Left lung (tissue), 10 donors: ENCODE results near the gene KDSR. TPM values are rescaled to one million over a fixed set of nuclear protein-coding genes. Genes with fewer than 3 reads are reported as not detected.

ENCODE experiments used
- ATAC-seq: fragments of 200-7000 bp; cut with Tn5 transposase; one replicate; pipeline ENCODE4 v1.9.1; 2020; ENCODE audit warnings: moderate library complexity
- DNase-seq, 4 donors: peaks; one replicate each; pipeline ENCODE4 v3.0.0-alpha.2; 2013 to 2020
- H3K27ac ChIP-seq, 2 donors: fragments of 200-600 bp; sonication (generic) in 1 of 2; one replicate each; pipeline versions ENCODE4 v1.5.0 to v1.8.0; 2020 to 2021
- H3K27me3 ChIP-seq, 2 donors: fragments of 200-600 bp; sonication (generic) in 1 of 2; one replicate each; pipeline versions ENCODE4 v1.5.0 to v1.8.0; 2020 to 2021
- H3K36me3 ChIP-seq, 2 donors: fragments of 200-600 bp; sonication (generic) in 1 of 2; one replicate each; pipeline versions ENCODE4 v1.5.0 to v1.8.0; 2020 to 2021
- H3K4me1 ChIP-seq, 2 donors: fragments of 200-600 bp; one replicate each; pipeline ENCODE4 v1.8.0; 2021
- H3K4me3 ChIP-seq, 2 donors: fragments of 200-600 bp; sonication (generic) in 1 of 2; one replicate each; pipeline versions ENCODE4 v1.5.0 to v1.8.0; 2020 to 2021; ENCODE audit warnings: mild to moderate bottlenecking in 1 of 2
- H3K9me3 ChIP-seq, 2 donors: fragments of 200-600 bp; sonication (generic) in 1 of 2; one replicate each; pipeline versions ENCODE4 v1.5.0 to v1.8.0; 2020 to 2021
- intact Hi-C, 2 donors: fragments of 100-400 bp; cut with DNase I; formaldehyde crosslinking; loops; one replicate each; pipeline versions ENCODE4 v1.11.2 to v1.14.2; 2022
- polyA plus RNA-seq, 6 donors: library from polyadenylated mRNA; unstranded; fragments of 120-200 nt; gene quantifications; one replicate each; pipeline ENCODE4 v1.2.1, GENCODE V29; 2013; ENCODE audit not compliant: insufficient read length in 6 of 6
- total RNA-seq, 2 donors: library from RNA; stranded (reverse); fragmentation: NEBNext Ultra II Directional; extraction: Animal tissue kit (Norgen Biotek cat#: 25700); gene quantifications; one replicate each; pipeline ENCODE4 v1.2.1, GENCODE V29; 2021
- TF ChIP-seq, protein P1 (sequence below), 2 donors: fragments of 200-600 bp; sonication (generic) in 1 of 2; IDR thresholded peaks; one replicate each; pipeline versions ENCODE4 v1.5.0 to v1.8.0; 2021; ENCODE audit warnings: antibody characterized with exemption in 2 of 2
- donor health status: DM: no; HTN: yes; CAD: no.
- donor health status: DM: no; HTN: no; CAD: no.

KDSR gene
- total and polyA plus RNA-seq, 8 donors: 41.1 to 70.2 (median 42.4) TPM

DNA sequence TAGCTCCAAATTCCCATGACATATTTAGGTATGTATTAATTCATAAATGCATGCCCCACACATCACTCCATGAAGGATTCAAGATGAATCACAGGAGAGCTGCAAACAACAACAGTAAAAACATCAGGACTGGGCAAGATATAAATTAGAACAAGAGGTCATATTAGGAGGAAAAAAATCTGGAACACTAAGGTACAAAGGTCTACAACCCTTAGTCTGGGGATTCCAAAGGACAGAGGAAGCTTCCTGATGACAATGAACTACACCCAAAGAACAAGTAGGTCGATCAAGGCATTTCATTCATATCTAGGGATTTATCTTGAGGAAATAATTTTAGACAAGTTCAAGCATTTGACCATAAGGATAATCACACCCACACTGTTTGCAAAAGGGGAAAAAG is 40.7 kb upstream of the KDSR start:
- Histone ChIP-seq H3K36me3 (peaks cover 0 to 85% of the 10 kb centered on the region in 2 donors), H3K4me3 (no peak overlapping the region), H3K27me3 (no peaks in the 10 kb centered on the region), H3K9me3 (no peaks in the 10 kb centered on the region), H3K4me1 (no peaks in the 10 kb centered on the region), H3K27ac (no peak overlapping the region)
- TF ChIP-seq, protein P1, sequence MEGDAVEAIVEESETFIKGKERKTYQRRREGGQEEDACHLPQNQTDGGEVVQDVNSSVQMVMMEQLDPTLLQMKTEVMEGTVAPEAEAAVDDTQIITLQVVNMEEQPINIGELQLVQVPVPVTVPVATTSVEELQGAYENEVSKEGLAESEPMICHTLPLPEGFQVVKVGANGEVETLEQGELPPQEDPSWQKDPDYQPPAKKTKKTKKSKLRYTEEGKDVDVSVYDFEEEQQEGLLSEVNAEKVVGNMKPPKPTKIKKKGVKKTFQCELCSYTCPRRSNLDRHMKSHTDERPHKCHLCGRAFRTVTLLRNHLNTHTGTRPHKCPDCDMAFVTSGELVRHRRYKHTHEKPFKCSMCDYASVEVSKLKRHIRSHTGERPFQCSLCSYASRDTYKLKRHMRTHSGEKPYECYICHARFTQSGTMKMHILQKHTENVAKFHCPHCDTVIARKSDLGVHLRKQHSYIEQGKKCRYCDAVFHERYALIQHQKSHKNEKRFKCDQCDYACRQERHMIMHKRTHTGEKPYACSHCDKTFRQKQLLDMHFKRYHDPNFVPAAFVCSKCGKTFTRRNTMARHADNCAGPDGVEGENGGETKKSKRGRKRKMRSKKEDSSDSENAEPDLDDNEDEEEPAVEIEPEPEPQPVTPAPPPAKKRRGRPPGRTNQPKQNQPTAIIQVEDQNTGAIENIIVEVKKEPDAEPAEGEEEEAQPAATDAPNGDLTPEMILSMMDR (IDR thresholded peaks at IDR 0.05): no peak
- intact Hi-C loops: no loop called here
- ATAC-seq (no peak), DNase-seq (no peak)

DNA sequence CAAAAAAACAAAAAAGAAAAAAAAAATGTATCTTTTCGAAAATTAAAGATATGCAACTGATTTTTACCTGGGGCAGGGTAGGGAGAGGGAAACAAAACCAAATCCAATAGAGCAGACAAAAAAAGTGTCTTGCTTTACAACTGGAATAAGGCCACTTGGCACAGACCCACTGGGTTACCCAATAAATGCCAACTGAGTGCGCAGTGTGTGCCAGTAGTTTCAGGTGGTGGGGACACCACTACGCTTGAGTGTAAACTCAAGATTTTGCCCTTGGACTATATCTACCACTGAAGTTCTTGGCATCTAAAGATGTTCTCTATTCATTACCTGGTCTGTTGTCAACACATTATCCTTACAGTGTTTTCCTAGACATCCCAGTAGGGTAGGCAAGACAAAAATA is 39.0 kb upstream of the KDSR start:
- intact Hi-C loops: no loop called here
- no peaks in the 10 kb centered on the region for H3K9me3 ChIP-seq
- no peak overlapping the region for H3K4me3 ChIP-seq
- H3K36me3 ChIP-seq: peaks cover 0 to 90% of the 10 kb centered on the region in 2 donors
- no peaks in the 10 kb centered on the region for H3K27me3 ChIP-seq
- no peak for ATAC-seq
- no peaks in the 10 kb centered on the region for H3K4me1 ChIP-seq
- no peak overlapping the region for H3K27ac ChIP-seq
- DNase-seq: no peak
- TF ChIP-seq, protein P1 (IDR thresholded peaks at IDR 0.05): no peak

DNA sequence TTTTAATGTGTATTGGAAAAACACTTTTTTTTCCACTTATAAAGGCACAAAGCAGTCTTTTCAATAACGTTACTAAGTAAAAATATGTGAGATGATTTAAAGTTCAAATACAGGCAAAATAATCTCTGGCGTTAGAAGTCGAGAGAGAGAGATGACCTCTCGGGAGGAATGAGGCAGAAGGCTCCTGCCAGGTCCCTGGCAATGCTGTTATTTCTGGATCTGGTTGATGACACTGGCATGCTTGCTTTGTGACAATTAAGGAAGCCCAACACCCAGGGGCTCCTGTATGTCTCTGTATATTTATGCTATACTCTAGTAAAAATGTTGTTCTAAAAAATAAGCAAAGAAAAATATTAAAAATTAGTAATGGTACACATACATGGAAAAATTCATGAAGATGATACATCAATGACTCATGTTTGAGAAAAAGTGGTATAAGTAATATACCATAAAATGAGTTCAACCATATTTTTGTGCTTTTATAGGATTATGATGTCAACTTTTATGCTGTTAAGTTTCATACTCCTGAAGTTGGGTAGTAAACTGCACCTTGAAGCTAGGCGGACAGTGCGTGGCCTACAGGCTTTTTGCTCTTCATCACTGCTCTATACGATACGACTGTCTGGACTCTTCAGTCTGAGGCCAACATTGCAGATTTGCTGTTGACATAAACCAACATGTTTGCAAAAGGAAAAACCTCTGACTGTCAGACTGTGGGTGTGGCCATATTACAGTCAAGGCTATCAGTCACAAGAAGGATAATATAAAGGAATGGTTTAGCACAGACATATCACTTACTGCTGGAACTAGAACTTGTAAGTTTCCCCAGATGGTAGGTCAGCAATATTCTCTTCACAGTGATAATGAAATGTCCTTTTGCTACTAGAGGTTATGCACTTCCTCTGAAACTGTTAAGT is 35.5 kb upstream of the KDSR start:
- intact Hi-C loops: no loop called here
- H3K4me1 ChIP-seq: no peaks in the 10 kb centered on the region
- no peaks in the 10 kb centered on the region for H3K9me3 ChIP-seq
- TF ChIP-seq, protein P1 (IDR thresholded peaks at IDR 0.05): no peak
- DNase-seq: no peak
- H3K27ac ChIP-seq: no peak overlapping the region
- ATAC-seq: no peak
- peaks cover 4 to 92% of the 10 kb centered on the region in 2 donors for H3K36me3 ChIP-seq
- no peak overlapping the region for H3K4me3 ChIP-seq
- H3K27me3 ChIP-seq: no peaks in the 10 kb centered on the region

DNA sequence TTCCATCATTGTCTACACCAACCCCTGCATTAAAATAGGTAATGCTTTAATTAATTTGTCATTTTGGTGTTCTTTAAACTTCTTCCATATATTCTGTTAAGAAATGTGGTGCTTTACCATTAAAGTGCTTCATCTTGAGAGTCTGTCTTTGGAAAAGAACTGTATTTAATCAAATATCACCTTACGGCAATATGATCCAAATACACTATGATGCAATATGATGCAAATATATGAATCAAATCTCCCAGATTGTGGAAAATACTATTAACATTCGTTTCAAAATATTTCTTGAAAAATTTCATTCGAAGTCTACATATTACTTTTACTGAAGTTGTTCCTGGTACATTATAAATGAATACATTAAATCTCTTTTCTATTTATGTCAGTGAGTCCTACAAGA is 32.3 kb upstream of the KDSR start:
- ATAC-seq (no peak), DNase-seq (no peak)
- Histone ChIP-seq H3K27ac (no peak overlapping the region), H3K4me1 (no peaks in the 10 kb centered on the region), H3K27me3 (no peaks in the 10 kb centered on the region), H3K4me3 (no peak overlapping the region), H3K36me3 (peaks cover 4 to 100% of the 10 kb centered on the region in 2 donors), H3K9me3 (no peaks in the 10 kb centered on the region)
- TF ChIP-seq, protein P1 (IDR thresholded peaks at IDR 0.05): no peak
- intact Hi-C loops: no loop called here

DNA sequence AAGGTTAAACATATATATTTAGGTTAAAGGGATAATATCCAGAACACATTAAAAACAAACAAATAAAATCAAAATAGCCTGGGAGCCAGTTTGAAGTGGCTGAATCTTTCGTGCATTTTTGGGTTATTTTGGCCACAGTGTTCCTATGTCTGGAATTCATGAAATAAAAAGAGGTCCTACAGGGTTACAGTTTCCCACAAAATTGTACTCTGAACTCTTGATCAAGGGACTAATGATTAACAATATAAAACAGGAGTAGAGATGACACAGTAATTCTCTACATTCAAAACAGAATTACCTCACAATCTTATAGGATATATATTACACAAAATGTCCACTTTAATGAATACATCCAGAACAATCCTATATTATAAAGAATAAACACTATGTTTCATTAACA is 30.3 kb upstream of the KDSR start:
- no peaks in the 10 kb centered on the region for H3K27me3 ChIP-seq
- peaks cover 4 to 100% of the 10 kb centered on the region in 2 donors for H3K36me3 ChIP-seq
- no peaks in the 10 kb centered on the region for H3K4me1 ChIP-seq
- H3K27ac ChIP-seq: no peak overlapping the region
- H3K9me3 ChIP-seq: no peaks in the 10 kb centered on the region
- H3K4me3 ChIP-seq: no peak overlapping the region
- no peak for ATAC-seq
- intact Hi-C loops: no loop called here
- TF ChIP-seq, protein P1 (IDR thresholded peaks at IDR 0.05): no peak
- no peak for DNase-seq
